ENCODE results near the gene PPP2R2C. TPM values are rescaled to one million over a fixed set of nuclear protein-coding genes. Genes with fewer than 3 reads are reported as not detected.

Gene PPP2R2C
- total RNA-seq, 2 donors from 2014 or later = 0.66 to 0.78 TPM

DNA sequence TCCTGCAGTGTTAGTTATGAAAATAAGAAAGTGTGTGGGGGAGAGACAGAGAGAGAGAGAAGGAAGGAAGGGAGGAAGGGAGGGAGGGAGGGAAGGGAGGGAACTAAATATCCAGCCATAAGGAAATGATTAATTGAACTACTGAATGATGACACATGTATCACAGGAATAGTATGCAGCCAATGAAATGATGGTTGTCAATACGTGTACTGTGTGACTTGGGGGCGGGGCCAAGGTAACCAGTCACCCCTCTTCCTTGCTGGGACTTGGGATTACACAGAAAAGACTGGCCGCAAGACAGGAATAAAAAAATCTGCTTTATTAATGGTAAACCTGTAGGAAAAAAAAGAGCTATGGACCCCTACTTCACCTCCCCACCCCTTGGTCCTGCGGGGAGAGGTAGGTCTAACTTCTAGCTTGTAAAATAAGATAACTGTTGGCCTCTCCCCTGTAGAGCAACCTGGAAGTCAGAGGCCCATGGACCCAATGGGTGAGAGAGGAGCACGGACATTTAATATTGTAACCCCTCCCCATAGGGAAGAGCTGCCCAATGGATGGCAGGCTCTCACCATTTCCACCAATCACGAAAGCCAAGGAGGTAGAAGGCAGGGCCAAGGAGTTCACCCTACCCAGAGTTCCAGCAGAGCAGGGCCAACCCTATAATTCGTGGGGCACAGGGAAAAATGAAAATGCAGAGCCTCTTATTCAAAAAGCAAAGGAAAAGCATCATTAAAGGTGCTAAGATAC lies 7.4 kb downstream of the PPP2R2C start:
- peaks cover under 1% of the 10 kb centered on the region for H3K4me1 ChIP-seq
- ATAC-seq (no peak), DNase-seq (no peak)
- H3K4me3 ChIP-seq = no peak overlapping the region
- intact Hi-C loops (cut with DNase I) = no loop called here
- no peaks in the 10 kb centered on the region for H3K27me3 ChIP-seq
- H3K9me3 ChIP-seq = no peaks in the 10 kb centered on the region
- no peaks in the 10 kb centered on the region for H3K36me3 ChIP-seq (replicated peaks in 1 of 2; ENCODE audit: insufficient read depth in 1 of 2, low read depth in 2 of 2)
- no peak for TF ChIP-seq POLR2A (IDR thresholded peaks at IDR 0.05)
- TF ChIP-seq, protein P1, sequence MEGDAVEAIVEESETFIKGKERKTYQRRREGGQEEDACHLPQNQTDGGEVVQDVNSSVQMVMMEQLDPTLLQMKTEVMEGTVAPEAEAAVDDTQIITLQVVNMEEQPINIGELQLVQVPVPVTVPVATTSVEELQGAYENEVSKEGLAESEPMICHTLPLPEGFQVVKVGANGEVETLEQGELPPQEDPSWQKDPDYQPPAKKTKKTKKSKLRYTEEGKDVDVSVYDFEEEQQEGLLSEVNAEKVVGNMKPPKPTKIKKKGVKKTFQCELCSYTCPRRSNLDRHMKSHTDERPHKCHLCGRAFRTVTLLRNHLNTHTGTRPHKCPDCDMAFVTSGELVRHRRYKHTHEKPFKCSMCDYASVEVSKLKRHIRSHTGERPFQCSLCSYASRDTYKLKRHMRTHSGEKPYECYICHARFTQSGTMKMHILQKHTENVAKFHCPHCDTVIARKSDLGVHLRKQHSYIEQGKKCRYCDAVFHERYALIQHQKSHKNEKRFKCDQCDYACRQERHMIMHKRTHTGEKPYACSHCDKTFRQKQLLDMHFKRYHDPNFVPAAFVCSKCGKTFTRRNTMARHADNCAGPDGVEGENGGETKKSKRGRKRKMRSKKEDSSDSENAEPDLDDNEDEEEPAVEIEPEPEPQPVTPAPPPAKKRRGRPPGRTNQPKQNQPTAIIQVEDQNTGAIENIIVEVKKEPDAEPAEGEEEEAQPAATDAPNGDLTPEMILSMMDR (IDR thresholded peaks at IDR 0.05) = no peak
- WGBS, 2 donors = 39 to 52% methylated on average over 7 of the region's 7 CpGs
- H3K27ac ChIP-seq = no peak overlapping the region

DNA sequence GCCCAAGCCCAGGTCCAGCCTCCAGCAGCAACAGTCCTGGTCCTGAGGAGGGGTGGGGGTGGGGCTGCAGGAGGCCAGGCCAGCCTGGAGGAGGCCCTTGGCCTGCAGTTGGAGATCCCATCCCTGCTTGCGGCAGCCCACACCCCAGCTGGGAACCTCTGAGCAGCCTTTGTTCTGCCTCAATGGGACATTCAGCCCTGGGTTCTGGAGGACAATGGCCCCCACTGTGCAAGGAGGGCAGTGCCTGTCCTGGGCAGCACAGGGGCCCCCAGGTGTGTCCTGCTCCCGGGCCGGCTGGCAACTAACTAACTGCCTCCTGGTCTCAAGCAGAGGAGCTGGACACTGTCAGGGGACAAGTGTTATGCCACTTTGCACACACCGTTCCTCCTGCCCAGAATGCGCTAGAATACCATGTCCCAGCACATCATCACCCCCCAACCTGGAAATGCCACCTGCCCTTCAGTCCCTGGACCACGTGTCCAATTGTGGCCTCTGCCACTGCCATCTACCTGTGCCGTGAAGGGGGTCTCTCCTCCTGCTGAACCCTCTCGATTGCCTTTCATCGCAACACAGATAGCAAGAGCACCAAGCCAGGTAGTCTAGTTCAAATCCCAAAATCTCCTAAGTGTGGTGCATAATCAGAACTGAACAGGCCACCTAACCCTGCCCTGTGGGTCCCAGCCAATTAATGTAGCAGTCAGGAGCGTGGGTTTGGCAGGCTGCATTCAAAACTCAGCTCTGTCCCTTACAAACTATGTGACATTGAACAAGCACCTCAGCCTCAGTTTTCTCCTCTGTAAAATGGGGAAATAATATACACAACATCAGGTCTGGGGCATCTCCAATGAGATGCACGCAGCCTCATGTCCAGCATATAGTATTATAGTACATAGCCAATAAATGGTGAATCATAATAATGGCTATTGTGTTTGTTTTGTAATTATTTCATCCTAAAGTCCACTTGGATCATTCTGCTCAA lies 8.8 kb downstream of the PPP2R2C start:
- no peaks in the 10 kb centered on the region for H3K36me3 ChIP-seq (replicated peaks in 1 of 2; ENCODE audit: insufficient read depth in 1 of 2, low read depth in 2 of 2)
- no peaks in the 10 kb centered on the region for H3K27me3 ChIP-seq
- WGBS, 2 donors = 59 to 70% methylated on average over 9 to 10 of the region's 11 CpGs
- DNase-seq (no peak), ATAC-seq (no peak)
- no peaks in the 10 kb centered on the region for H3K9me3 ChIP-seq
- no peak overlapping the region for H3K4me3 ChIP-seq
- intact Hi-C loops (cut with DNase I) = no loop called here
- no peak overlapping the region for H3K27ac ChIP-seq
- TF ChIP-seq POLR2A (IDR thresholded peaks at IDR 0.05) = no peak
- TF ChIP-seq, protein P1 (IDR thresholded peaks at IDR 0.05) = no peak
- H3K4me1 ChIP-seq = no peaks in the 10 kb centered on the region

DNA sequence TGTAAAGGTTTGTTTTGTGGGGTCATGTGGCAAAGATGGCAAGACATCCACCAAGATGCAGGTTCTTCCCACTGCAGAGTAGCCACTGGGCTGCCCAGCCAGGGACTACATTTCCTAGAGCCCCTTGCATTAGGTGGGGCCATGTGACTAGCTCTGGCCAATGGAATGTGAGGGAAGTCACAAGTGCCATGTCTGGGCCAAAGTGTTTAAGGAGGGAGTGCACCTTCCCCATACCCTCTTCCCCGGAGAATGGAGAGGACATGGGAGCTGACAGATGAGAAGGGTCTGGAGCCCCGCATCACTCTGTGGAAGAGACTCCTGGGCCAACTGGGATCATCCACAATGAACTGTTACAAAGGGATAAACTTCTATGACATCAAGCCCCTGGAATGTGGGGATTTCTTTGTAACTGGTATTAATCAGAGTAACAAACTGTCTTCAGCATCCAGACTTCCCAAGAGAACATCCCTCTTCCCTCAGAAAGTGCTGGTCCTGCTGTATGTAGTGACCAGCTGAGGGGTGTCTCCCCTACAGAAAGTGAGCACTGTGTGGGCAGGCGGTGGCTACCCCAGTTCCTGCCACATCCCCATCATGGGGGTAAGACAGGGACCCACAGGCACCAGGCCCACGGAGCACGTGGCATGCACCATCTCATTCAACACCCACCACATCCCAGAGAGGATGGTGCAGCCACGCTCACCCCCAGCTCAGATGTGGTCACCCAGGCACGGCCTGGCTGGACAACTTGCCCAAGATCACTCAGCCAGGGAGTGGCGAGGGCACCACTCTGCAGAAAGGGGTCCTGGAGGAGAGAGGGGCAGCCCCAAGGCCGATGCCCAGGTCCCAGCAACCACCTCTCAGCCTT lies 10.9 kb downstream of the PPP2R2C start:
- intact Hi-C loops (cut with DNase I) = no loop called here
- no peak for DNase-seq
- Histone ChIP-seq H3K27me3 (no peaks in the 10 kb centered on the region), H3K27ac (no peak overlapping the region), H3K4me1 (no peaks in the 10 kb centered on the region), H3K4me3 (no peak overlapping the region), H3K36me3 (replicated peaks in 1 of 2; ENCODE audit: insufficient read depth in 1 of 2, low read depth in 2 of 2) (no peaks in the 10 kb centered on the region), H3K9me3 (no peaks in the 10 kb centered on the region)
- WGBS, 2 donors = 69 to 79% methylated on average over 8 to 9 of the region's 9 CpGs
- TF ChIP-seq POLR2A (IDR thresholded peaks at IDR 0.05) = no peak
- no peak for ATAC-seq

DNA sequence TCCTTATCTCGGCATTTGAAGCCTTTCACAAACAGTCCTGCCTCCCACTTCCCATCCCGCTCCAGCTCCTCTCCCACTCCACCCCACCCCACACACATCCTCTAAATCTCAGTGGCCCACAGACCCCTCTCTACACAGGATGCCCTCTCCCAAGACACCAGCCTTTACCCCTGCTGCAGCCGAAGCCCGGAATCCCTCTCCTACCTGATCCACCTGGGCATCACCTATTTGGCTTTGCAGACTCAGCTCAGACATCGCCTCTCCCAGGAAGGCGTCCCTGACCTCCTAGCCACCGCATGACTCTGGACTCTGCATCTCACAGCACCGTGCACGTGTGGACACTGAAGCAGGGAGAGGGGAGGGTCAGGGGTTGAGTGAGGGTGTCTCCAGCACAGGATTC lies 11.5 kb downstream of the PPP2R2C start:
- H3K4me3 ChIP-seq = no peak overlapping the region
- intact Hi-C loops (cut with DNase I) = no loop called here
- no peaks in the 10 kb centered on the region for H3K4me1 ChIP-seq
- no peaks in the 10 kb centered on the region for H3K9me3 ChIP-seq
- H3K36me3 ChIP-seq (replicated peaks in 1 of 2; ENCODE audit: insufficient read depth in 1 of 2, low read depth in 2 of 2) = no peaks in the 10 kb centered on the region
- ATAC-seq = no peak
- no peaks in the 10 kb centered on the region for H3K27me3 ChIP-seq
- TF ChIP-seq, protein P1 (IDR thresholded peaks at IDR 0.05) = no peak
- TF ChIP-seq POLR2A (IDR thresholded peaks at IDR 0.05) = no peak
- no peak overlapping the region for H3K27ac ChIP-seq
- WGBS, 2 donors = 50 to 53% methylated on average over 9 of the region's 9 CpGs
- DNase-seq = no peak

Measured in body of pancreas (tissue), 4 donors.